Measurements from ENCODE around the gene METTL4. TPM values are rescaled to one million over a fixed set of nuclear protein-coding genes. Genes with fewer than 3 reads are reported as not detected.

METTL4 gene
- polyA plus RNA-seq, 1 donor from 2014 or later, result 12.7 TPM

DNA sequence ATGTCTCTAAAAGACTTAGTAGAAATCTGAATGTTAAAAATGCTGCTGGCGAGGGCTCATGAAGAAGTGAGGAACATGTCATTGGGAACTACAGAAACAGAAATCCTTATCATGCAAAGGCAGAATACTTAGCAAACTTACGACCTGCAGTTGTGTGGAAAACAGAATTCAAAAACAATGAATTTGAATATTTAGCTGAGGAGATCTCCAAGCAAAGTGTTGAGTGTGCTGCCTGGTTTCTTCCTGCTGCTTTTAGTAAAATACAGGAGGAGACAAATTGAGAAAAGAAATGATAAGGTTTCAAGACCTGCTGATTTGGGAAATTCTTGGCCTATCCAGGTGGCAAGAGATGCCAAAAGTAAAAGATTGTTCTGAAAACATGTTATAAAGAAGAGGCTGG, 38.5 kb downstream of the METTL4 start:
- no peaks in the 10 kb centered on the region for H3K9me2 ChIP-seq (ENCODE audit: insufficient read depth, low read length)

DNA sequence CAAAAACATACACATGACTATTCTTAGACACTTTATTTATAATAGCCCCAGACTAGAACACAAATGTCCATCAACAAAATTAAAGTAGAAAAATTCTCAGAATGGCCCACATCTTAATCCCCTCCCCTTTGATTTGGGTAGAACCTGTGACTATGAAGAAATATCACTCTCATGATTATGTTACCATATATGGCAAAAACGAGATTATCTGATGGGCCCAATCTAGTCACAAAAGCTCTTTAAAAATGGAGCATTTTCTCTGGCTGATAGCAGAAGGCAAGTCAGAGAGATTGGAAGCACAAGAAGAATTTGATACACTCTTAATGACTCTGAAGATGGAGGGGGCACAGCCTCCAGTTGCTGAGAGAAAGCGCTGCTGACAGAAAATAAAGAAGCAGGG, 39.6 kb downstream of the METTL4 start:
- Histone ChIP-seq H3K4me2 (ENCODE audit: low read length) (no peak overlapping the region), H3K9me3 (ENCODE audit: low read length) (no peaks in the 10 kb centered on the region), H3K27ac (ENCODE audit: low read length) (no peak overlapping the region), H3K9me2 (ENCODE audit: insufficient read depth, low read length) (no peaks in the 10 kb centered on the region), H3F3A (ENCODE audit: insufficient read depth, low read length, poor library complexity, severe bottlenecking) (no peaks in the 10 kb centered on the region), H3K36me3 (ENCODE audit: insufficient read depth, low read length) (no peaks in the 10 kb centered on the region), H3K9ac (ENCODE audit: low read length) (no peak overlapping the region), H3K79me2 (replicated peaks; ENCODE audit: insufficient read depth, low read length) (no peaks in the 10 kb centered on the region), H3K4me3 (ENCODE audit: low read length) (no peak overlapping the region), H2AFZ (ENCODE audit: low read depth, low read length) (no peak overlapping the region), H4K20me1 (ENCODE audit: insufficient read depth) (no peaks in the 10 kb centered on the region), H3K27me3 (ENCODE audit: insufficient read depth, low read depth, low read length) (no peaks in the 10 kb centered on the region)
- TF ChIP-seq EP300 (conservative IDR thresholded peaks at IDR 0.05; ENCODE audit: poor library complexity, severe bottlenecking) (no peak), EZH2 (IDR thresholded peaks at IDR 0.05; ENCODE audit: borderline replicate concordance, insufficient read depth, low read length, poor library complexity, severe bottlenecking) (no peak), POLR2AphosphoS5 (IDR thresholded peaks at IDR 0.05) (no peak), RAD21 (conservative IDR thresholded peaks at IDR 0.05) (no peak)
- TF ChIP-seq, protein P1, sequence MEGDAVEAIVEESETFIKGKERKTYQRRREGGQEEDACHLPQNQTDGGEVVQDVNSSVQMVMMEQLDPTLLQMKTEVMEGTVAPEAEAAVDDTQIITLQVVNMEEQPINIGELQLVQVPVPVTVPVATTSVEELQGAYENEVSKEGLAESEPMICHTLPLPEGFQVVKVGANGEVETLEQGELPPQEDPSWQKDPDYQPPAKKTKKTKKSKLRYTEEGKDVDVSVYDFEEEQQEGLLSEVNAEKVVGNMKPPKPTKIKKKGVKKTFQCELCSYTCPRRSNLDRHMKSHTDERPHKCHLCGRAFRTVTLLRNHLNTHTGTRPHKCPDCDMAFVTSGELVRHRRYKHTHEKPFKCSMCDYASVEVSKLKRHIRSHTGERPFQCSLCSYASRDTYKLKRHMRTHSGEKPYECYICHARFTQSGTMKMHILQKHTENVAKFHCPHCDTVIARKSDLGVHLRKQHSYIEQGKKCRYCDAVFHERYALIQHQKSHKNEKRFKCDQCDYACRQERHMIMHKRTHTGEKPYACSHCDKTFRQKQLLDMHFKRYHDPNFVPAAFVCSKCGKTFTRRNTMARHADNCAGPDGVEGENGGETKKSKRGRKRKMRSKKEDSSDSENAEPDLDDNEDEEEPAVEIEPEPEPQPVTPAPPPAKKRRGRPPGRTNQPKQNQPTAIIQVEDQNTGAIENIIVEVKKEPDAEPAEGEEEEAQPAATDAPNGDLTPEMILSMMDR (IDR thresholded peaks at IDR 0.05; ENCODE audit: poor library complexity, severe bottlenecking), result no peak
- TF ChIP-seq, protein P2, sequence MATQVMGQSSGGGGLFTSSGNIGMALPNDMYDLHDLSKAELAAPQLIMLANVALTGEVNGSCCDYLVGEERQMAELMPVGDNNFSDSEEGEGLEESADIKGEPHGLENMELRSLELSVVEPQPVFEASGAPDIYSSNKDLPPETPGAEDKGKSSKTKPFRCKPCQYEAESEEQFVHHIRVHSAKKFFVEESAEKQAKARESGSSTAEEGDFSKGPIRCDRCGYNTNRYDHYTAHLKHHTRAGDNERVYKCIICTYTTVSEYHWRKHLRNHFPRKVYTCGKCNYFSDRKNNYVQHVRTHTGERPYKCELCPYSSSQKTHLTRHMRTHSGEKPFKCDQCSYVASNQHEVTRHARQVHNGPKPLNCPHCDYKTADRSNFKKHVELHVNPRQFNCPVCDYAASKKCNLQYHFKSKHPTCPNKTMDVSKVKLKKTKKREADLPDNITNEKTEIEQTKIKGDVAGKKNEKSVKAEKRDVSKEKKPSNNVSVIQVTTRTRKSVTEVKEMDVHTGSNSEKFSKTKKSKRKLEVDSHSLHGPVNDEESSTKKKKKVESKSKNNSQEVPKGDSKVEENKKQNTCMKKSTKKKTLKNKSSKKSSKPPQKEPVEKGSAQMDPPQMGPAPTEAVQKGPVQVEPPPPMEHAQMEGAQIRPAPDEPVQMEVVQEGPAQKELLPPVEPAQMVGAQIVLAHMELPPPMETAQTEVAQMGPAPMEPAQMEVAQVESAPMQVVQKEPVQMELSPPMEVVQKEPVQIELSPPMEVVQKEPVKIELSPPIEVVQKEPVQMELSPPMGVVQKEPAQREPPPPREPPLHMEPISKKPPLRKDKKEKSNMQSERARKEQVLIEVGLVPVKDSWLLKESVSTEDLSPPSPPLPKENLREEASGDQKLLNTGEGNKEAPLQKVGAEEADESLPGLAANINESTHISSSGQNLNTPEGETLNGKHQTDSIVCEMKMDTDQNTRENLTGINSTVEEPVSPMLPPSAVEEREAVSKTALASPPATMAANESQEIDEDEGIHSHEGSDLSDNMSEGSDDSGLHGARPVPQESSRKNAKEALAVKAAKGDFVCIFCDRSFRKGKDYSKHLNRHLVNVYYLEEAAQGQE (IDR thresholded peaks at IDR 0.05; ENCODE audit: borderline replicate concordance), result no peak

More for the DNA sequence above, 38.5 kb downstream of the METTL4 start:
- Histone ChIP-seq H3K27ac (ENCODE audit: low read length) (no peak overlapping the region), H3K4me3 (ENCODE audit: low read length) (no peak overlapping the region), H3F3A (ENCODE audit: insufficient read depth, low read length, poor library complexity, severe bottlenecking) (no peaks in the 10 kb centered on the region), H4K20me1 (ENCODE audit: insufficient read depth) (no peaks in the 10 kb centered on the region), H3K79me2 (replicated peaks; ENCODE audit: insufficient read depth, low read length) (no peaks in the 10 kb centered on the region), H3K27me3 (ENCODE audit: insufficient read depth, low read depth, low read length) (no peaks in the 10 kb centered on the region), H3K9ac (ENCODE audit: low read length) (no peak overlapping the region), H3K4me2 (ENCODE audit: low read length) (no peak overlapping the region), H3K36me3 (ENCODE audit: insufficient read depth, low read length) (no peaks in the 10 kb centered on the region), H2AFZ (ENCODE audit: low read depth, low read length) (no peak overlapping the region), H3K9me3 (ENCODE audit: low read length) (no peaks in the 10 kb centered on the region)
- TF ChIP-seq RAD21 (conservative IDR thresholded peaks at IDR 0.05) (no peak), POLR2AphosphoS5 (IDR thresholded peaks at IDR 0.05) (no peak), EP300 (conservative IDR thresholded peaks at IDR 0.05; ENCODE audit: poor library complexity, severe bottlenecking) (no peak), EZH2 (IDR thresholded peaks at IDR 0.05; ENCODE audit: borderline replicate concordance, insufficient read depth, low read length, poor library complexity, severe bottlenecking) (no peak), TAF1 (IDR thresholded peaks at IDR 0.05; ENCODE audit: low read depth) (no peak), SMC3 (conservative IDR thresholded peaks at IDR 0.05; ENCODE audit: poor library complexity) (no peak), MXI1 (conservative IDR thresholded peaks at IDR 0.05; ENCODE audit: poor library complexity, severe bottlenecking) (no peak)
- TF ChIP-seq, protein P1 (IDR thresholded peaks at IDR 0.05; ENCODE audit: poor library complexity, severe bottlenecking), result no peak
- TF ChIP-seq, protein P2 (IDR thresholded peaks at IDR 0.05; ENCODE audit: borderline replicate concordance), result no peak

Data from neural cell (in vitro differentiated cells).